HG03095 (cell line): ENCODE measurements around the gene C1orf56.
"Not testable (repeated sequence)": the region's sequence is repeated elsewhere in the genome, so short reads cannot be mapped to it uniquely, and the experiment has no call there.

Experiments
- ATAC-seq: cut with Tn5 transposase; IDR thresholded peaks from one replicate; pipeline ENCODE4 v1.9.1; 2021; ENCODE audit warnings: moderate library complexity; ENCODE audit not compliant: unreplicated experiment

The C1orf56 gene

DNA sequence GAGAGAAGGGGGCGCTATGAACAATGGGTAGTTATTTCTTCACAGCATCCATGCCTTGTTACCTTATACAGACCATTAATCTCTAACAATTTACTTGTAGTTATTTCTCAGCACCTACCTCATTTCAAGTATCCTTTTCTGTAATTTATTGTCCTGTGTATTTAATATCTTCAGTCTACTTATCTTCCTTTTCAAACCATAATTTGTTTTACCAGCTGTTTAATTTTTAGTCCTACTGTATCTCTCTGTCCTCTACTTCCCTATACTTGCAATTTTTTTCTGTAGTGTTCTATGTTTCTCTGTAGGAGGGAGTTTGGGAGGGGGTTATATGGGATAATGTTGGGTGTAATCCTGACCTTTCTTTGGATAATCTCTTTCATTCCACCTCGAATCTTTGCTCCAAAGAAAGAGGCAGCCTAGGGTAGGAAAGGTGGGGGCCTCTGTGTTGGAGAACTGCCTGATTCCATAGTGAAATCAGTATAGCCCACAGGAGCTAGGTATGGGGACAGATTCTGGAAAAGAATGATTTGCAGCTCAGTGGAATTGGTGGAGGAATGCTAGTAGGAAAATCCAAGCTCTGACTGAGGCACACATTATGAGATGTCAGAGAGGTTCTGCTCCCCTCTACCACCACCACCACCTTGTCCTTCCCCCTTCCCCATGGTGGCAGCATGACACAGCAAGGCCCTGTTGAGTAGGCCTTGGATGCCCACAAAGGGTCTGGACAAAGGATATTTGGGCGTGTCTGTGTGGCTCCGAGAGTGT is 13.3 kb downstream of the C1orf56 start:
- no peak for ATAC-seq

DNA sequence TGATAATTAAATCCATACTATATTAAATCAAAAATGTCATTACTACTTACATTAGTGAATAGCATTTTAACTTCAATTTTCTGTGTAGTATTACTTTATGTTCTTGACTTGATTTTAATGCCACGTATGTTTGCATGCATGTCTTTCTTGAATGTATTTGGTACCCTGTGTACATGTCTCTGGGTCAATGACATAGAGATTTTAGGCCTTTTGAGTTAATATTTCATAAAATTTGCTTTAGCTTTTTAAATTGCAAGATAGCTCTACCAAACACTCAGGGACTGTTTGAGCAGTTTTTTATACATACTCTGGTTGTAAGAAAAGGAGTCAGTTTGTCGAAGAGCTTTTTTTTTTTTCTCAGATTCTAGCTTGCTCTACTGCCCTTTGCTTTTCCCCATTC is 14.2 kb downstream of the C1orf56 start:
- no peak for ATAC-seq

DNA sequence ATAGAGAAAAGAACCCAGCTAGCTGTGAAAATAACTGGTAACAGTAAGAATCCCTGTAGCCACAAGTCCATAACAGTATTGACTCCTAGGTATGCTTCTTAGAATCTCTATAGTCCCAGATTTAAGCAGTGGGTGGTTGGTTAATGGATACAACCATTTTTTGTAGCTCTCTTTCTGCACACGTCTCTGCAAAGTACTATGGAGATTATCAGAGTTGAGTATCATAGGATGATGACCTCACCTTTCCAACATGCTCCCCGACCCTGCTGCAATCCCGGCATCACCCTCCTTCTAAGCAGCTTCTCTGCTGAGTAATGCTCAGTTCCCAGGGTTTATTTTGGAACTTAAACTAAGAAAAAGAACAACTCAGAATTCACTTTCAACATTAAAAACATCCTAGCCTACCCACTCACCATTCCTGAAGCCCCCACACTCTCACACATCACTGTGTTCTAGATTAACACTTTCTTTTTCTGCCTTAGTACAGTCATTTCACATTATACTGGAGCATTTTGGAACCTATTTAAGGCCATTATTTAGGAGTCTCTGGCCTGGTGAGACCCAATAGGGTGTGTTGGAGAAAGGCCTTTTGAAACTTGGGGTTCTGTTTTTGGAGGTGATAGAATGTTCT is 15.3 kb downstream of the C1orf56 start:
- no peak for ATAC-seq

DNA sequence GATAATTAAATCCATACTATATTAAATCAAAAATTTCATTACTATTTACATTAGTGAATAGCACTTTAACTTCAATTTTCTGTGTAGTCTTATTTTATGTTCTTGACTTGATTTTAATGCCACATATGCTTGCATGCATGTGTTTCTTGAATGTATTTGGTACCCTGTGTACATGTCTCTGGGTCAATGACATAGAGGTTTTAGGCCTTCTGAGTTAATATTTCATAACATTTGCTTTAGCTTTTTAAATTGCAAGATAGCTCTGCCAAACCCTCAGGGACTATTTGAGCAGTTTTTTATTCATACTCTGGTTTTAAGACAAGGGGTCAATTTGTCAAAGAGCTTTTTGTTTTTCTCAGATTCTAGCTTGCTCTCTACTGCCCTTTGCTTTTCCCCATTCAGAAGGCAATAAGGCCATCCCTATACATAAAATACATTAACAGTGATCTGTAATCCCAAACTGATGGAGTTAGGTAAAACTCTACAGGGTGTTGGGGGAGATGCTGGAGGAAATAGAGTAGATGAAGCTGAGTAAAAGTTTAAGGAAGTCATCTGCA is 17.6 kb downstream of the C1orf56 start:
- ATAC-seq: no peak

DNA sequence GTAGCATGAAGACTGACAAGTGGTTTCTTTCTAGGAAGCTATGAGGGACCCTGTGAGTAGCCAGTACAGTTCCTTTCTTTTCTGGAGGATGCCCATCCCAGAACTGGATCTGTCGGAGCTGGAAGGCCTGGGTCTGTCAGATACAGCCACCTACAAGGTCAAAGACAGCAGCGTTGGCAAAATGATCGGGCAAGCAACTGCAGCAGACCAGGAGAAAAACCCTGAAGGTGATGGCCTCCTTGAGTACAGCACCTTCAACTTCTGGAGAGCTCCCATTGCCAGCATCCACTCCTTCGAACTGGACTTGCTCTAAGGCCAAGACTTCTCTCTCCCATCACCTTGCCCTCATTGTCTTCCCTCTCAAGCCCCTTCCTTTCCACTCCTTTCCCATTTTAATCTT is 19.6 kb downstream of the C1orf56 start:
- no peak for ATAC-seq

DNA sequence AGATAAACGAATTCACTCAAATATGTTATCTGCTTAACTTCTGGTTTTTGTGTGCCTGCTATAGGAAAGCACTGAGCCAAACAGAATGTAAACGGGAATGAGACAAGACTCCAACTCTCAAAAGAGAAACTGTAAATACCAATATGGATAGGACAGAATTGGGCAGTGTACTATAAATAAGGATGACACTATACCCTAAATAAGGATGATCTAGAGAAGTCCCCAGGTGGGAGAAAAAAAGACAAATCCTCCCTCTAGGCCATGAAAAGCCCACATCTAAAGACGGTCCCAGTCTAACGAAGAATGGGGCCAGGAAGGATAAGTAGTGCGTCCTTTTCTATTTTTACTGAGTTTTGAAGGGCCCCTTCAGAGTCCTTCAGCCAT is 21.5 kb downstream of the C1orf56 start:
- ATAC-seq: no peak

DNA sequence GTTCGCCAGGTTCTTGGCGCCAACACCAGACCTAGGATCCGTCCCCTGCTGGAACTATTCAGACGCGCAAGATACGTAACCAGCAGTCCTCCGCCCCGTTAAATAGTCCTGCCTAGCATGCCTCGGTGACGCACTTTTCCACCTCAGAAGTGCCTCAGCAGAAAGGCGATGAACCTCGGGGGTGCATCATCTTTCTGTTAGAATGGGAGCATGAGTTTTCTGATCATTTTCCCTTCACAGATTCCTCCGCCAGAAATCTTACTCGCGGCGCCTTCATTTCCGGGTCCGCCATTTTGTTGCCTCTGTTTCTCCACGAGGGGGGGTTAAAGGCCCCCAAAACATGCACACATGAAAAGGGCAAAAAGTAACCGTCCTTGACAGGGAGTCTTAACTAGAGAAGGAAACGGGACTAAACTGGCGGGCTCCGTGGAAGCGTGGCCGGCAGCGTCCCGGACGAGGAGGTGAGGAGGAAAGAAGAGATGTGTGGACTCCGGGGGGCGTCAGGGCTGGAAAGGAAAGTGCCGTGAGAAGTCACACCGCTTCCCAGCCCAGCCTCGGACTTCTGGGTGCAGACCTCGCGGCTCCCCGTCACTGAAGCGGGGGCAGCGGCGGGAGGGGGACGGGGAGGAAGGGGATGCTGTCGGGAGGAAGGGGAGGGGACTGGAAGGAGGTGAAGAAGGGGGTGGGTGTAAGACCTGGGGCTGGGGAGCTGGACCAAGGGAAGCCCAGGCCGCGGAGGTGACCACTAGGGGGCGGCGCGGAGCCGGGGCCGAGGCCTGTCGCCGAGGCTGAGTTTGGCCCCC is 23.1 kb downstream of the C1orf56 start, which contains the start of gene GABPB2:
TSS of gene GABPB2 (plus strand) at position 288 of the 803 bp plus-strand sequence. CDS start 17,429 bp downstream, outside the sequence.
- peak; percentile 77 for ATAC-seq

DNA sequence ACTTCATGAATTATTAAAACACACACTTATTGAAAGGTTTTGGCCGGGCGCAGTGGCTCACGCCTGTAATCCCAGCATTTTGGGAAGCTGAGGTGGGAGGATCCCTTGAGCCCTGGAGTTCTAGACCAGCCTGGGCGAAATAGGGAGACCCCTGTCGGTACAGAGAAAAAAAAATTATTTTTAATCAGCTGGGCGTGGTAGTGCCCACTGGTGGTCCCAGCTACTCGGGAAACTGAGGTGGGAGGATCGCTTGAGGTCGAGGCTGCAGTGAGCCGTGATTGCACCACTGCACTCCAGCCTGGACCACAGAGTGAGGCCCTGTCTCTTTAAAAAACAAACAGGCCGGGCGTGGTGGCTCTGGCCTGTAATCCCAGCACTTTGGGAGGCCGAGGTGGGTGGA is 24.7 kb downstream of the C1orf56 start:
- no peak for ATAC-seq

DNA sequence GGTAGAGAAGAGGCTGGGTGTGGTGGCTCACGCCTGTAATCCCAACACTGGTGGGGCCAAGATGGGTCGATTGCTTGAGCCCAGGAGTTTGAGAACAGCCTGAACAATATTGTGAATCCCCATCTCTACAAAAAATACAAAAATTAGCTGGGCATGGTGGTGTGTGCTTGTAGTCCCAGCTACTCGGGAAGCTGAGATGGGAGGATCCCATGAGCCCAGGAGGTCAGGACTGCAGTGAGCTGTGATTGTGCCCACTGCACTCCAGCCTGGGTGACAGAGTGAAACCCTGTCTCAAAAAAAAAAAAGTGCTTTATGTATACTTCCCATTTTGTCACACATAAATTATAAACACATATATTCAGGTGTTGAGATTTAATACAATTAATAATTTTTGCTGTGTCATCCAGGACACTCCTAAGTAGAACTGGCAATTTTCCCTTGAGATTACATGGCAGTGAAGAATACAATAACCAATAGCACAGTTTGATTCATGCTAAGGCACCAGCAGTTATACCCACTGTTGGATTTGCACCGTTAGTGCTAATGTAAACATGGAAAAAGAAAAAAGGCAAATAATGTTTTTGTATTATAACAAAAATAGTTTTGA is 38.5 kb downstream of the C1orf56 start:
- ATAC-seq: no peak

DNA sequence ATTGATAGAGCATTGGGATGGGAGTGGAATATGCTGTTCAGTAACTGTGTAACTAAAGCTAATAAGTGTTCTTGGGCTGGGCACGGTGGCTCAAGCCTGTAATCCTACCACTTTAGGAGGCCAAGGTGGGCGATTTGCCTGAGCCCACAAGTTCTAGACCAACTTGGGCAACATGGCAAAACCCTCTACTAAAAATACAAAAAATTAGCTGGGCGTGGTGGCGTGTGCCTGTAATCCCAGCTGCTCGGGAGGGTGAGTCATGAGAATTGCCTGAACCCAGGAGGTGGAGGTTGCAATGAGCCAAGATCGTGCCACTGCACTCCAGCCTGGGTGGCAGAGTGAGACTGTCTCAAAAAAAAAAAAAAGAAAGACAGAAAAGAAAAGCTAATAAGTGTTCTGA is 49.9 kb downstream of the C1orf56 start:
- ATAC-seq: not testable (repeated sequence)

DNA sequence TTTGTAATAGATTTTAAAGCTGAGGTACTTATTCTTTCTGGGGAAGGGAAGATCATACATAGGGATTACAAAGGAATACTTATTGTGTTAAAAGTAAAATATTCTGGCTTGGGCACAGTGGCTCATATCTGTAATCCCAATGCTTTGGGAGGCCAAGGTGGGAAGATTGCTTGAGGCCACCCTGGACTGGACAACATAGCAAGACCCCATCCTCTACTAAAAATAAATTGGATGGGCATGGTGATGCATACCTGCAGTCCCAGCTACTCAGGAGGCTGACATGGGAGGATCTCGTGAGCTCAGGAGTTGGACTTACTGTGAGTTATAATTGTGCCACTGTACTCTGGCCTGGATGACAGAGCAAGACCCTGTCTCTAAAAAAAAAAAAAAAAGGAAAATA is 50.6 kb downstream of the C1orf56 start:
- no peak for ATAC-seq
